Neutrophil (primary cell): ENCODE data around the gene MMP8.

Source experiments
- H3K27ac ChIP-seq: fragments of 200-600 bp; sonication (generic); 2 replicates; pipeline ENCODE4 v1.5.1; 2016; ENCODE audit warnings: mild to moderate bottlenecking, moderate library complexity
- H3K27me3 ChIP-seq: fragments of 200-600 bp; sonication (generic); 2 replicates; pipeline ENCODE4 v1.6.0; 2016; ENCODE audit warnings: mild to moderate bottlenecking
- H3K36me3 ChIP-seq: fragments of 200-600 bp; sonication (generic); 2 replicates; pipeline ENCODE4 v1.5.1; 2017
- H3K4me1 ChIP-seq, 2 experiments: fragments of 200-600 bp in 1 of 2; sonication (generic) in 1 of 2; 1 replicate in 1 of 2; 2 replicates in 1 of 2; pipeline versions ENCODE4 v1.5.1 to v1.6.1; 2013 to 2016; ENCODE audit warnings: low read depth in 1 of 2, low read length in 1 of 2, mild to moderate bottlenecking in 1 of 2, moderate library complexity in 1 of 2; ENCODE audit not compliant: control insufficient read depth in 1 of 2, insufficient read depth in 1 of 2
- H3K4me3 ChIP-seq, 2 experiments: fragments of 200-600 bp in 1 of 2; sonication (generic) in 1 of 2; 1 replicate in 1 of 2; 2 replicates in 1 of 2; pipeline ENCODE4 v1.5.1; 2013 to 2016; ENCODE audit warnings: low read depth in 1 of 2, low read length in 1 of 2, mild to moderate bottlenecking in 1 of 2, moderate library complexity in 1 of 2
- H3K9me3 ChIP-seq: fragments of 200-600 bp; sonication (generic); 2 replicates; pipeline ENCODE4 v1.5.1; 2016
- TF ChIP-seq, protein P1 (sequence below): fragments of 200-600 bp; sonication (generic); IDR thresholded peaks from 2 replicates; pipeline ENCODE4 v1.5.1; 2016; ENCODE audit warnings: antibody characterized with exemption

MMP8 gene

DNA sequence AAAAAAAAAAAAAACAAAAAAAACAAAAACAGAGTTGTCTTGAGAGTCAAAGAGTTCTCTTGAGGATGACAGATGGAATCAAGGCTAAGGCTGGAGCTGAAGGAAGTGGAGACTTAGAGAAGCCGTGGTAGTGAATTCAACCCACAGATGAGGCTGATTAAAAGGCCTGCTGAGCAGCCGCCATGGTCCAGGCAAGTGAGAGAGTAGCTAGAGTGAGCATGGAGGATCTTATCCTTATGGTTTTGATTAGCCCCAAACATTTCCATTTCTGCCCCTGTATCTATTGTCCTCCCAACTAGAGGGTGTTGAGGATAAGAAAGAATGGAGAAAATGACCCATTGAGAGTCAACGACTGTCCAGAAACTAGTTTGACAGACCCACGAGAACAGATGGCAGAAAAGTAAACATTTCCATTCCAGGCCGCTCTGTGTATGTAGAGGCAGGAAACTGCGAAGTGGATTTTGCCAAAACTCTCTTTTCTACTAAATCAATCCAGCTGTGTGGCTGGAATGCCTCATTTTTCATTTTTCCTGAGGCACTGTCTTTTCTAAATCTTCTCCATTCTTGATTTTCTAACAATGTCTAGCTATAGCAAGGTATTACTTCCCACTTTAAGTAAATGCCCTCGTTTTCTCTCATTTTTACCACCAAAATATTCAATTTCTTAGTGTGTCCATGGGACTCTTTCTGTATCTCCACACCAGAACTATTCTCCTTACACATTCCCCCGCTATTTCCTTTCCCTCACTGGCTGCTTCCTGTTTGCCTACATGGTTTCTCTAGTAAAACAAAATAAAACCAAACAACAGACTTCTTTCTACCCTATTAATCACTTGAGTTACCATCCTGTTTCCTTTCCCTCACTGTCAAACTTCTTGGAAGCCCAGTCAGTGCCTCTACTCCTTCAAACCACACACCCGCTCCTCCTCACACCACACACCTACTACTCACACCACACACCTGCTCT, 5.4 kb upstream of the MMP8 start:
- TF ChIP-seq, protein P1, sequence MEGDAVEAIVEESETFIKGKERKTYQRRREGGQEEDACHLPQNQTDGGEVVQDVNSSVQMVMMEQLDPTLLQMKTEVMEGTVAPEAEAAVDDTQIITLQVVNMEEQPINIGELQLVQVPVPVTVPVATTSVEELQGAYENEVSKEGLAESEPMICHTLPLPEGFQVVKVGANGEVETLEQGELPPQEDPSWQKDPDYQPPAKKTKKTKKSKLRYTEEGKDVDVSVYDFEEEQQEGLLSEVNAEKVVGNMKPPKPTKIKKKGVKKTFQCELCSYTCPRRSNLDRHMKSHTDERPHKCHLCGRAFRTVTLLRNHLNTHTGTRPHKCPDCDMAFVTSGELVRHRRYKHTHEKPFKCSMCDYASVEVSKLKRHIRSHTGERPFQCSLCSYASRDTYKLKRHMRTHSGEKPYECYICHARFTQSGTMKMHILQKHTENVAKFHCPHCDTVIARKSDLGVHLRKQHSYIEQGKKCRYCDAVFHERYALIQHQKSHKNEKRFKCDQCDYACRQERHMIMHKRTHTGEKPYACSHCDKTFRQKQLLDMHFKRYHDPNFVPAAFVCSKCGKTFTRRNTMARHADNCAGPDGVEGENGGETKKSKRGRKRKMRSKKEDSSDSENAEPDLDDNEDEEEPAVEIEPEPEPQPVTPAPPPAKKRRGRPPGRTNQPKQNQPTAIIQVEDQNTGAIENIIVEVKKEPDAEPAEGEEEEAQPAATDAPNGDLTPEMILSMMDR, result no peak
- Histone ChIP-seq H3K27me3 (peaks cover 16% of the 10 kb centered on the region), H3K4me1 (peaks cover 43 to 58% of the 10 kb centered on the region in 2 experiments), H3K9me3 (no peaks in the 10 kb centered on the region), H3K4me3 (no peak overlapping the region), H3K36me3 (no peaks in the 10 kb centered on the region), H3K27ac (no peak overlapping the region)

DNA sequence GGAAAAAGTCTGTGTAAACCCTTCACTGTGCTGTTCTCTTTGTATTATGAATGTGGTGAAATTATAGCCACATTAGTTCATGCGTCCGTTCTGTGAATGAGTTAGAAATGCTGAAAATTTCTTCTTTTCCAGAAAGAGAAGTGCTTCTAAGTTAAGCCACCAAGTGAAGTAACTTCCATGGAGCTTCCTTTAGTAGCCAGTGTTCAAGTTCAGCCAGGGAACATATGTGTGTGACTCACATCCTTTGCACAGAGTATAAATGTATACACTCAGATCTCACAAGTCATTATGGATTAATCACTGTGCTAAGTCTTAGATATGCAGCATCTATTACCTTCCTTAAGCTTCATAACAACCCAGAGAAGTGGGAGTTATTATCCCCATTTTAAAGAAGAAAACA, 3.1 kb upstream of the MMP8 start:
- H3K4me1 ChIP-seq, result peaks cover 66 to 74% of the 10 kb centered on the region in 2 experiments

DNA sequence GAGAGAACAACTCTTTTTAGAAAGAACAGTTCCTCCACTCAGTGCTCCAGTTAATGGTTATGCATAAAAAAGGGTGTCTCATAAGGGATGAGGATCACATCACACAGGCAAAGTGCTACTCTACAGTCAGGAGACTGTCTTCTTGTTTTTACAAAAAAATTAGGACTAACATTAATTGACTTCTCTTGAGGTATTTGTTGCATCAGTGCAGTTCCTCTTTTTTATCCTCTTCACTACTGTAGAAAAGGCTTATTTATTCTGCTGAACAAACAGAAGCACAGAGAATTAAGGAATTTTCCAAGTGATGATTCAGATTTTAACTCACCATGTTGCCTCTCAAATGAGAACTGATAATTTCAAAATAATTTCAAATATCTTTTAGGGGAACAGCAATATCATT, 1.9 kb downstream of the MMP8 start:
- H3K27ac ChIP-seq, result peak overlapping the region; percentile 73
- no peak overlapping the region for H3K4me3 ChIP-seq
- no peaks in the 10 kb centered on the region for H3K9me3 ChIP-seq
- TF ChIP-seq, protein P1, result no peak
- no peaks in the 10 kb centered on the region for H3K36me3 ChIP-seq
- H3K27me3 ChIP-seq, result no peaks in the 10 kb centered on the region
- peaks cover 93 to 95% of the 10 kb centered on the region in 2 experiments for H3K4me1 ChIP-seq

More for the DNA sequence above, 3.1 kb upstream of the MMP8 start:
- H3K27me3 ChIP-seq, result no peaks in the 10 kb centered on the region
- H3K27ac ChIP-seq, result peak overlapping the region; percentile 78
- TF ChIP-seq, protein P1, result no peak
- H3K9me3 ChIP-seq, result no peaks in the 10 kb centered on the region
- peak overlapping the region; percentile 3 to 6 for H3K4me3 ChIP-seq
- H3K36me3 ChIP-seq, result no peaks in the 10 kb centered on the region

DNA sequence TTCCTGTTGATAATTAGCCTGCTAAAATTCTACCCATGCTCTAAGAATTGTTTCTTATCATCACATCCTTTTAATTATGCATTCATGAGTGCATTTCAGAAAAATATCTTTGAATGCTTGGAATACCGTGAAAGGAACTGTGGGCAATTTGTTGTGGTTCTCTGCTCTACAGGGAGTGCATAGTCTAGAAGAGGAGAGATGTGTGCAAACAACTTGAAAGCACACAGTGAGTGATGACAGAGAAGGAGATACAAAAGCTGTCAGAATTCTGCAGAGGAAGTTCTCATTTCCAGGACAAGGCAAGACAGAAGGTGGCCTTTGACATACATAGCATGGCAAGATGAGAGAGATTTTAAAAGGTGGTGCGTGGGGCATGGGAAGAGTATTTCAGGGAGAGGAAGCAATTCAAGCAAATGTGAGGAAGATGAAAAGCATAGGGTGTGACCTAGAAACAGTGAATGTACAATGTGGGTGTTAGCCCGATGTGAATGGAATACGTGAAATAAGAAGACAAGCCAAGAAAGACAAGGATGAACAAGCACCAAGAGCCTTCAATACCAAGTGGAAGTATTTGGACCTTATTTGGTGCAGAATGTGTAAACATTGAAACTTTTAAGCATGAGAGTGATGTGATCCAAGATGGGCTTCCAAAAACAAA, 5.0 kb downstream of the MMP8 start:
- Histone ChIP-seq H3K4me3 (no peak overlapping the region), H3K27me3 (no peaks in the 10 kb centered on the region), H3K4me1 (peaks cover 76 to 87% of the 10 kb centered on the region in 2 experiments), H3K27ac (peak overlapping the region; percentile 73), H3K9me3 (no peaks in the 10 kb centered on the region), H3K36me3 (peaks cover 12% of the 10 kb centered on the region)
- TF ChIP-seq, protein P1, result no peak

DNA sequence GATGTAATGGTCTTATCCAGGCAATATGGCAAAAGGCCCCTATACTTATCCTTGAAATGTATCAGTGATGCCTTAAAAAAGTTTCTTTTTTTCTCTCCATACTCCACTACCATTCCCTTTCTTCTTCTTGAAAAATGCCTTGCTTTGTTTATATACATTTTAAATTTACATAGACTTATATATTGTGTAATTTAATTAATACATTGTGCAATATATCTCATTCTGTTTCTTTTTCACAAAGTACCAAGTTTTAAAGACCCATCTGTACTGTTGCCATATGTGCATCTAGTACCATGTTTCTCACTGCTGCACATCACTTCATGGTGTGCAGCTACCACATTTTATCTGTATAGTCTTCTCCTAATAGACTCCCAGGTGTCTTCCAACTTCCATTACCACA, 7.5 kb downstream of the MMP8 start:
- no peaks in the 10 kb centered on the region for H3K9me3 ChIP-seq
- peaks cover 61 to 68% of the 10 kb centered on the region in 2 experiments for H3K4me1 ChIP-seq
- TF ChIP-seq, protein P1, result no peak
- H3K36me3 ChIP-seq, result peaks cover 17% of the 10 kb centered on the region
- H3K27ac ChIP-seq, result peak overlapping the region; percentile 73
- no peaks in the 10 kb centered on the region for H3K27me3 ChIP-seq
- no peak overlapping the region for H3K4me3 ChIP-seq
